IMR-90 (cell line): ENCODE data around the gene ID3. TPM values are rescaled to one million over a fixed set of nuclear protein-coding genes. Genes with fewer than 3 reads are reported as not detected.

Experiments used
- ATAC-seq: fragments of 200-7000 bp; cut with Tn5 transposase; 2 replicates; pipeline ENCODE4 v1.9.1; 2020; ENCODE audit warnings: low read depth, mild to moderate bottlenecking, moderate library complexity
- BruUV-seq: library from RNA; stranded (reverse); fragments of 400-500 nt; replicated peaks from 2 replicates; lab custom pipeline; 2021; lab: Mats Ljungman, UMichigan
- CTCF ChIA-PET: fragments of 300-600 bp; formaldehyde crosslinking; extraction: SDS; loops from one replicate; lab custom pipeline; 2021; ENCODE audit warnings: antibody characterized with exemption; lab: Yijun Ruan, JAX
- POLR2A ChIA-PET: fragments of 300-600 bp; sonication (Branson Sonifier 250); formaldehyde crosslinking; loops from one replicate; lab custom pipeline; 2022; ENCODE audit warnings: antibody characterized with exemption; ENCODE audit not compliant: unreplicated experiment; lab: Charles Lee
- DNase-seq: peaks from one replicate; pipeline ENCODE4 v3.0.0; 2013
- H2AFZ ChIP-seq: replicated peaks from 2 replicates; pipeline ENCODE3; 2013; ENCODE audit warnings: low read length, mild to moderate bottlenecking; ENCODE audit not compliant: poor library complexity
- H2AK5ac ChIP-seq: 2 replicates; pipeline ENCODE4 v1.6.1; 2013; ENCODE audit warnings: low read depth, low read length, inconsistent platforms
- H2AK9ac ChIP-seq: replicated peaks from 2 replicates; pipeline ENCODE3; 2013; ENCODE audit warnings: mild to moderate bottlenecking, low read depth, low read length, moderate library complexity; ENCODE audit not compliant: poor library complexity
- H2BK120ac ChIP-seq: 2 replicates; pipeline ENCODE4 v1.6.1; 2013; ENCODE audit warnings: low read depth, low read length, inconsistent platforms
- H2BK15ac ChIP-seq: 3 replicates; pipeline ENCODE4 v1.6.1; 2013; ENCODE audit warnings: low read depth, low read length, inconsistent platforms
- H2BK20ac ChIP-seq: 2 replicates; pipeline ENCODE4 v1.6.1; 2013; ENCODE audit warnings: low read depth, mild to moderate bottlenecking, inconsistent platforms, low read length, moderate library complexity
- H2BK5ac ChIP-seq: 2 replicates; pipeline ENCODE4 v1.6.1; 2013; ENCODE audit warnings: mild to moderate bottlenecking, low read depth, low read length, inconsistent platforms; ENCODE audit not compliant: poor library complexity, severe bottlenecking
- H3K14ac ChIP-seq: replicated peaks from 2 replicates; pipeline ENCODE4 v1.6.1; 2013; ENCODE audit warnings: low read depth, low read length, inconsistent platforms
- H3K18ac ChIP-seq: 2 replicates; pipeline ENCODE4 v1.6.1; 2013; ENCODE audit warnings: low read depth, low read length, control low read depth
- H3K23ac ChIP-seq: 2 replicates; pipeline ENCODE4 v1.6.1; 2013; ENCODE audit warnings: low read depth, low read length, inconsistent platforms
- H3K27ac ChIP-seq: 2 replicates; pipeline ENCODE4 v1.5.1; 2013; ENCODE audit warnings: mild to moderate bottlenecking, control low read depth, low read length; ENCODE audit not compliant: insufficient read depth
- H3K27me3 ChIP-seq: 2 replicates; pipeline ENCODE4 v1.6.1; 2013; ENCODE audit warnings: low read length; ENCODE audit not compliant: control insufficient read depth, insufficient read depth
- H3K36me3 ChIP-seq: 2 replicates; pipeline ENCODE4 v1.6.1; 2013; ENCODE audit warnings: low read length, mixed read lengths; ENCODE audit not compliant: control insufficient read depth, insufficient read depth
- H3K4ac ChIP-seq: 2 replicates; pipeline ENCODE4 v1.6.1; 2013; ENCODE audit warnings: low read depth, low read length, inconsistent platforms
- H3K4me1 ChIP-seq: 2 replicates; pipeline ENCODE4 v1.6.1; 2013; ENCODE audit warnings: low read length, mixed read lengths; ENCODE audit not compliant: control insufficient read depth, insufficient read depth
- H3K4me2 ChIP-seq: 2 replicates; pipeline ENCODE4 v1.6.1; 2013; ENCODE audit warnings: low read depth, mild to moderate bottlenecking, control low read depth, low read length, moderate library complexity
- H3K4me3 ChIP-seq: 2 replicates; pipeline ENCODE4 v1.5.1; 2013; ENCODE audit warnings: low read depth, mild to moderate bottlenecking, control low read depth, low read length, moderate library complexity; ENCODE audit not compliant: insufficient read depth
- H3K56ac ChIP-seq: 2 replicates; pipeline ENCODE4 v1.6.1; 2013; ENCODE audit warnings: low read length, inconsistent platforms; ENCODE audit not compliant: insufficient read depth; ENCODE audit errors: extremely low read depth
- H3K79me1 ChIP-seq, 2 experiments: 2 replicates each; pipeline ENCODE4 v1.6.1; 2013; ENCODE audit warnings: low read length in 2 of 2, inconsistent platforms in 1 of 2, low read depth in 1 of 2
- H3K9ac ChIP-seq: 2 replicates; pipeline ENCODE4 v1.6.1; 2013; ENCODE audit warnings: low read depth, low read length, control low read depth
- H3K9me1 ChIP-seq: 2 replicates; pipeline ENCODE4 v1.6.1; 2013; ENCODE audit warnings: low read length, inconsistent platforms; ENCODE audit not compliant: insufficient read depth
- H3K9me3 ChIP-seq: 2 replicates; pipeline ENCODE4 v1.6.1; 2013; ENCODE audit warnings: low read length; ENCODE audit not compliant: control insufficient read depth, insufficient read depth
- H4K20me1 ChIP-seq: 2 replicates; pipeline ENCODE4 v1.6.1; 2013; ENCODE audit warnings: low read length, inconsistent platforms; ENCODE audit not compliant: insufficient read depth
- H4K5ac ChIP-seq: 2 replicates; pipeline ENCODE4 v1.6.1; 2013; ENCODE audit warnings: mild to moderate bottlenecking, low read depth, low read length, control low read depth
- H4K8ac ChIP-seq, 2 experiments: 2 replicates each; pipeline ENCODE4 v1.6.1; 2013; ENCODE audit warnings: low read depth in 2 of 2, low read length in 2 of 2, control low read depth in 1 of 2, inconsistent platforms in 1 of 2
- H4K91ac ChIP-seq: 2 replicates; pipeline ENCODE4 v1.6.1; 2013; ENCODE audit warnings: low read depth, low read length, inconsistent platforms; ENCODE audit not compliant: insufficient read depth
- BHLHE40 ChIP-seq: fragments of 150-350 bp; IDR thresholded peaks from 2 replicates; pipeline ENCODE4 v1.6.1; 2016; ENCODE audit warnings: mild to moderate bottlenecking, low read depth, low read length
- CEBPB ChIP-seq: IDR thresholded peaks from 2 replicates; pipeline ENCODE4 v1.6.1; 2012; ENCODE audit warnings: low read depth, low read length, improper control_type of control experiment
- CHD1 ChIP-seq: IDR thresholded peaks from 2 replicates; pipeline ENCODE4 v1.6.1; 2012; ENCODE audit warnings: low read depth, low read length, improper control_type of control experiment
- FOS ChIP-seq: fragments of 150-350 bp; IDR thresholded peaks from 2 replicates; pipeline ENCODE4 v1.6.1; 2016; ENCODE audit warnings: low read depth, low read length
- MAFK ChIP-seq: IDR thresholded peaks from 2 replicates; pipeline ENCODE4 v1.6.1; 2012; ENCODE audit warnings: low read depth, low read length, improper control_type of control experiment
- MAZ ChIP-seq: IDR thresholded peaks from 2 replicates; pipeline ENCODE4 v1.6.1; 2012; ENCODE audit warnings: low read depth, mild to moderate bottlenecking, low read length, improper control_type of control experiment, moderate library complexity, borderline replicate concordance
- MXI1 ChIP-seq: IDR thresholded peaks from 2 replicates; pipeline ENCODE4 v1.6.1; 2012; ENCODE audit warnings: low read depth, mild to moderate bottlenecking, low read length, moderate library complexity, borderline replicate concordance
- NFE2L2 ChIP-seq: fragments of 150-350 bp; IDR thresholded peaks from 2 replicates; pipeline ENCODE4 v1.6.1; 2016; ENCODE audit warnings: low read depth, mild to moderate bottlenecking, low read length
- POLR2A ChIP-seq: IDR thresholded peaks from 2 replicates; pipeline ENCODE4 v1.6.1; 2012; ENCODE audit warnings: mild to moderate bottlenecking, low read depth, low read length
- RAD21 ChIP-seq: IDR thresholded peaks from 2 replicates; pipeline ENCODE4 v1.6.1; 2012; ENCODE audit warnings: low read length, improper control_type of control experiment
- RCOR1 ChIP-seq: IDR thresholded peaks from 2 replicates; pipeline ENCODE4 v1.6.1; 2012; ENCODE audit warnings: mild to moderate bottlenecking, low read length, improper control_type of control experiment; ENCODE audit not compliant: insufficient replicate concordance
- RFX5 ChIP-seq: IDR thresholded peaks from 2 replicates; pipeline ENCODE4 v1.8.0; 2012; ENCODE audit warnings: low read depth, mild to moderate bottlenecking, low read length, moderate library complexity
- USF2 ChIP-seq: fragments of 150-350 bp; IDR thresholded peaks from 2 replicates; pipeline ENCODE4 v1.6.1; 2017; ENCODE audit warnings: mild to moderate bottlenecking, antibody characterized with exemption, low read length, low read depth
- WGBS, 2 experiments: methylation state at CpG; one replicate each; pipeline versions ENCODE4 v1.1.5 to v1.1.7; 2013; ENCODE audit warnings: missing lambda C conversion rate in 2 of 2; ENCODE audit not compliant: insufficient read length in 1 of 2; ENCODE audit errors: extremely low coverage in 2 of 2; 5-methylcytosine and 5-hydroxymethylcytosine counted together
- dilution Hi-C: fragments of 300-500 bp; cut with HindIII; formaldehyde crosslinking; loops from one replicate; pipeline ENCODE4 v1.14.3; 2018; ENCODE audit warnings: low sequenced_read_pairs; ENCODE audit not compliant: unreplicated experiment
- in situ Hi-C: fragments of 300-500 bp; cut with MboI; formaldehyde crosslinking; loops from 3 replicates; pipeline ENCODE4 v1.14.3; 2019; ENCODE audit warnings: low sequenced_read_pairs, inconsistent platforms, mixed read lengths
- intact Hi-C: fragments of 100-400 bp; cut with micrococcal nuclease; formaldehyde crosslinking; loops from 2 replicates; pipeline ENCODE4 v1.10.0; 2022
- polyA plus RNA-seq, 3 experiments: library from polyadenylated mRNA; depleted of rRNA; stranded (reverse); fragments of >200 nt; gene quantifications; 2 replicates each; pipeline ENCODE4 v1.2.3, GENCODE V29; 2012; ENCODE audit warnings: low replicate concordance in 1 of 3
- total RNA-seq: library from RNA; depleted of rRNA; stranded (reverse); fragments of >200 nt; gene quantifications from 2 replicates; pipeline ENCODE4 v1.2.3, GENCODE V29; 2012

Gene ID3
- total and polyA plus RNA-seq, 2 of the 4 experiments (the other 2 are of a cell fraction): 109 to 304 TPM

GRCh38 chr1:23562137-23562876, 3.0 kb upstream of the ID3 start:
- Histone ChIP-seq H3K14ac (peak overlapping the region; percentile 97), H3K9ac (peak overlapping the region; percentile 88), H2BK15ac (peak overlapping the region; percentile 99), H2BK20ac (peak overlapping the region; percentile 97), H3K23ac (peak overlapping the region; percentile 99), H3K4me2 (peak overlapping the region; percentile 66), H4K20me1 (peaks cover 20% of the 10 kb centered on the region), H3K36me3 (peaks cover 13% of the 10 kb centered on the region), H3K4me3 (no peak overlapping the region), H3K56ac (peak overlapping the region; percentile 96), H4K5ac (peak overlapping the region; percentile 60), H3K4me1 (peaks cover 28% of the 10 kb centered on the region), H2BK5ac (peak overlapping the region; percentile 92), H3K18ac (peak overlapping the region; percentile 84), H3K9me1 (peaks cover 15% of the 10 kb centered on the region), H4K8ac (peak overlapping the region; percentile 70 to 95), H3K79me1 (peaks cover 16 to 39% of the 10 kb centered on the region in 2 experiments; a peak in 3 of 4 replicates), H2AFZ (peak overlapping the region; percentile 24), H2BK120ac (peak overlapping the region; percentile 98), H2AK9ac (peak overlapping the region; percentile 55), H3K27ac (peak overlapping the region; percentile 91), H3K9me3 (no peaks in the 10 kb centered on the region), H2AK5ac (peak overlapping the region; percentile 39; the same call in 1 of the 2 replicates), H3K27me3 (no peaks in the 10 kb centered on the region), H3K4ac (peak overlapping the region; percentile 97), H4K91ac (peak overlapping the region; percentile 99)
- DNase-seq (peak; percentile 99), ATAC-seq (peak; percentile 76)
- ChIA-PET CTCF (interaction anchor here (0.6 to 1.2 kb wide), 2 partner anchors 22 to 75 kb away, joined by 3 read pairs; no protein-coding TSS in a partner anchor), POLR2A (interaction anchor here (0.8 kb wide), 1 partner anchor 15 kb away, joined by 7 read pairs; no protein-coding TSS in a partner anchor)
- TF ChIP-seq RCOR1: peak; percentile 95
- peak; percentile 58; the same call in 1 of the 2 replicates for TF ChIP-seq CHD1
- 0 out of 2 replicates have a peak, but pooled peaks have one; percentile 7 for TF ChIP-seq USF2
- 0 out of 2 replicates have a peak, but pooled peaks have one; percentile 39 for TF ChIP-seq FOS
- peak; percentile 43; the same call in 1 of the 2 replicates for TF ChIP-seq BHLHE40
- peak; percentile 25; the same call in 1 of the 2 replicates for TF ChIP-seq RAD21
- TF ChIP-seq POLR2A: peak; percentile 81; the same call in 1 of the 2 replicates
- TF ChIP-seq MAFK: no peak
- TF ChIP-seq CEBPB: 0 out of 2 replicates have a peak, but pooled peaks have one; percentile 0
- TF ChIP-seq NFE2L2: no peak
- 0 out of 2 replicates have a peak, but pooled peaks have one; percentile 15 for TF ChIP-seq RFX5
- TF ChIP-seq MXI1: no peak
- peak; percentile 75; the same call in 1 of the 2 replicates for TF ChIP-seq MAZ
- WGBS, 2 experiments: no CpG with 5 or more reads among the region's 19 CpGs
- dilution Hi-C loops (no loop called here), intact Hi-C loops (loop anchor here (2.0 kb wide), 1 partner anchor 16 kb away; no protein-coding TSS in a partner anchor), in situ Hi-C loops (no loop called here)
- BruUV-seq: no TSS peak
